Central memory CD8-positive, alpha-beta T cell (primary cell): ENCODE results near the gene ANKS1A.

Source experiments
- ATAC-seq: fragments of 150-1000 bp; cut with Tn5 transposase; replicated peaks from 2 replicates; pipeline ENCODE4 v1.10.0; 2022; ENCODE audit warnings: mild to moderate bottlenecking, moderate FRiP score, moderate number of reproducible peaks; ENCODE audit not compliant: poor library complexity, severe bottlenecking; ENCODE audit errors: extremely low read depth
- DNase-seq, 2 donors: peaks; one replicate each; pipeline ENCODE4 v3.0.0; 2021; ENCODE audit warnings: low spot score in 2 of 2
- H3K27ac Mint-ChIP-seq: one replicate; pipeline ENCODE4 v1.8.0; 2022; ENCODE audit warnings: low read depth, mild to moderate bottlenecking, moderate library complexity, mixed read lengths
- H3K27me3 Mint-ChIP-seq: one replicate; pipeline ENCODE4 v1.8.0; 2022; ENCODE audit warnings: mixed read lengths
- H3K36me3 Mint-ChIP-seq: one replicate; pipeline ENCODE4 v1.8.0; 2022; ENCODE audit warnings: mild to moderate bottlenecking, moderate library complexity, mixed read lengths; ENCODE audit not compliant: insufficient read depth
- H3K4me1 Mint-ChIP-seq: one replicate; pipeline ENCODE4 v1.8.0; 2022; ENCODE audit warnings: mixed read lengths
- H3K4me3 Mint-ChIP-seq: one replicate; pipeline ENCODE4 v1.8.0; 2022; ENCODE audit warnings: mild to moderate bottlenecking, moderate library complexity, mixed read lengths
- H3K9me3 Mint-ChIP-seq: one replicate; pipeline ENCODE4 v1.8.0; 2022; ENCODE audit warnings: mixed read lengths

The ANKS1A gene

GRCh38 chr6:35015996-35016395 is 126.9 kb downstream of the ANKS1A start:
- DNase-seq (no peak), ATAC-seq (no peak)
- H3K4me1 Mint-ChIP-seq: no peaks in the 10 kb centered on the region
- no peaks in the 10 kb centered on the region for H3K27me3 Mint-ChIP-seq
- H3K27ac Mint-ChIP-seq: no peak overlapping the region
- H3K36me3 Mint-ChIP-seq: peaks cover 9% of the 10 kb centered on the region
- H3K9me3 Mint-ChIP-seq: no peaks in the 10 kb centered on the region
- no peak overlapping the region for H3K4me3 Mint-ChIP-seq

- Mint-ChIP-seq H3K4me3 (no peak overlapping the region), H3K36me3 (peaks cover 12% of the 10 kb centered on the region), H3K9me3 (no peaks in the 10 kb centered on the region), H3K4me1 (no peaks in the 10 kb centered on the region), H3K27me3 (no peaks in the 10 kb centered on the region), H3K27ac (no peak overlapping the region)
- DNase-seq (no peak), ATAC-seq (no peak)
Observed at GRCh38 chr6:35016502-35017321, 127.7 kb downstream of the ANKS1A start.

DNA sequence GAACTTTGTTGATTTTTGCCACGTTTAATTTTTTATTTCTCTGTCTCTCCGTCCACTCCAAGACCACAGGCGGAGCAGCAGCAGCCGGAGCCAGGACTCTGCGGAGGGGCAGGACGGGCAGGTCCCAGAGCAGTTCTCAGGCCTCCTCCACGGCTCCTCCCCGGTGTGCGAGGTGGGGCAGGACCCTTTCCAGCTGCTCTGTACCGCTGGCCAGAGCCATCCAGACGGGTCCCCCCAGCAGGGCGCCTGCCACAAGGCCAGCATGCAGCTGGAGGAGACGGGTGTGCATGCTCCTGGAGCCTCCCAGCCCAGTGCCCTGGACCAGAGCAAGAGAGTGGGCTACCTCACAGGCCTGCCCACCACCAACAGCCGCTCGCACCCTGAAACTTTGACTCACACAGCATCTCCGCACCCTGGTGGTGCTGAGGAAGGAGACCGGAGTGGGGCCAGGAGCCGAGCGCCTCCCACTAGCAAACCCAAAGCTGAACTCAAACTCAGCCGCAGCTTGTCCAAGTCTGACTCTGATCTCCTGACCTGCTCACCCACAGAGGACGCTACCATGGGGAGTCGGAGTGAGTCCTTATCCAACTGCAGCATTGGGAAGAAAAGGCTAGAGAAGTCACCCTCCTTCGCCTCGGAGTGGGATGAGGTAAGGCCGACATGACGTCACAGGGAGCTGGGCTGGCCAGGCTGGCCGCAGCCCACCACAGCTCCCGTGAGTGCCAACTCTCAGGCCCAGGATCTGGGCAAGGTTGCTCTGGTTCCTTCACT is 128.5 kb downstream of the ANKS1A start:
- H3K4me3 Mint-ChIP-seq: no peak overlapping the region

GRCh38 chr6:35018182-35018519 is 129.1 kb downstream of the ANKS1A start:
- no peak overlapping the region for H3K4me3 Mint-ChIP-seq
- H3K36me3 Mint-ChIP-seq: peaks cover 10% of the 10 kb centered on the region
- DNase-seq (no peak), ATAC-seq (no peak)
- H3K27ac Mint-ChIP-seq: no peak overlapping the region
- no peaks in the 10 kb centered on the region for H3K9me3 Mint-ChIP-seq
- H3K4me1 Mint-ChIP-seq: no peaks in the 10 kb centered on the region
- no peaks in the 10 kb centered on the region for H3K27me3 Mint-ChIP-seq

More for the DNA sequence above, 128.5 kb downstream of the ANKS1A start:
- peaks cover 10% of the 10 kb centered on the region for H3K36me3 Mint-ChIP-seq
- no peak for DNase-seq
- ATAC-seq: no peak
- H3K27ac Mint-ChIP-seq: no peak overlapping the region
- no peaks in the 10 kb centered on the region for H3K9me3 Mint-ChIP-seq
- H3K4me1 Mint-ChIP-seq: no peaks in the 10 kb centered on the region
- H3K27me3 Mint-ChIP-seq: no peaks in the 10 kb centered on the region

DNA sequence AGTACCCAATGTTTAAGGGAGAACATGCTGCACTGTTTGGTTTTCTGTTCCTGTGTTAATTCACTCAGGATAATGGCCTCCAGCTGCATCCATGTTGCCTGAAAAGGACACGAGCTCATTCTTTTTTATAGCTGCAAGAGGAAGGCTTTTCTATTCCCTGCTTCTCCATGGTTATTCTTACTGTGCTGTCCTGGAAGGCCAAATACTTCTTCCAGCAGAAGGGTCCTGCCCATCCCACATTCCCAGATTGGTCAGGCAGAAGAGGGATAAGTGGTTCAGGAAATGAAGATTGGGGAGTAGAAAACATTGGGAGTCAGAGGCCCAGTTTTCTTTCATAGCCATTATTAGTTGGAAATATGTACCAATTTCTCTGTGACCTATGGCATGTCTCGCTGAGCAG is 129.7 kb downstream of the ANKS1A start:
- peaks cover 10% of the 10 kb centered on the region for H3K36me3 Mint-ChIP-seq
- no peak overlapping the region for H3K4me3 Mint-ChIP-seq
- no peaks in the 10 kb centered on the region for H3K9me3 Mint-ChIP-seq
- DNase-seq (no peak), ATAC-seq (no peak)
- no peaks in the 10 kb centered on the region for H3K27me3 Mint-ChIP-seq
- no peaks in the 10 kb centered on the region for H3K4me1 Mint-ChIP-seq
- no peak overlapping the region for H3K27ac Mint-ChIP-seq

DNA sequence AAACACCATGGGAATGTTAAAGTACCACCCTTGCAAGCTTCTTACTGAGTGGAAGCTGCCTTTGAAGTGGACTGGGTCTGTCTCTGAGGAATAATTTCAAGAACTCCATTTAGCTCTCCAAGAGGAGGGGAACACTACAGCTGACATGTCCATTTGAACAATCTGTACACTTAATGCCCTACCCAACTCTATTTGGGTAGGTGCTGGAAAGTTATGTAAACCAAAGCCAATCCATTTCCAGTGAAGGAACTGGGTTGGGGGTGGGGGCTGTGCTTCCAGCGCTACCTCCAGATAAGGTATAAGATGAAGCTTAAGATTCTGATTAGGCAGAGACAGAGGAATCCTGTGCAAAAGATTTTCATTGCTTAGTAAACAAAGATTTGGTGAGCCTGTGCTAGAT is 130.1 kb downstream of the ANKS1A start:
- H3K4me3 Mint-ChIP-seq: no peak overlapping the region
- H3K27ac Mint-ChIP-seq: no peak overlapping the region
- no peaks in the 10 kb centered on the region for H3K4me1 Mint-ChIP-seq
- no peaks in the 10 kb centered on the region for H3K27me3 Mint-ChIP-seq
- peaks cover 10% of the 10 kb centered on the region for H3K36me3 Mint-ChIP-seq
- ATAC-seq (no peak), DNase-seq (no peak)
- no peaks in the 10 kb centered on the region for H3K9me3 Mint-ChIP-seq

DNA sequence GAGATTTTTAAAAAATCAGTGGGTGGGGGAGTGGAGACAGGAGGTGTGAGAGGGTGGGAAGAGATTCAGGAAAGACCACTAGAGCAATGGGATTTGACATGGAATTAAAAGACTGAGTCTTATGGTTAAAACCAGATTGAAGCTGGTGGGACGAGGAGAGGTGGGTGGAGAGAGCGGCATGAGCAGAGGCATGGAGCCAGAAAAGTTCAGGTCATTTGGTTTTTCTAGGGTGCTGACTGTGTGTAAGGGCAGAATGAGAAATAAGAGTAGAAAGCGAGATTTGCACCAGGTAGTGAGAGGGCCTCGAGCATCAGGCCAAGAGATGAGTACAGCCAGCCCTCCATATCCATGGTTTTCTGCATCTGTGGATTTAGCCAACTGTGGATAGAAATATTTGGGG is 130.8 kb downstream of the ANKS1A start:
- H3K9me3 Mint-ChIP-seq: no peaks in the 10 kb centered on the region
- DNase-seq: no peak
- ATAC-seq: no peak
- H3K27ac Mint-ChIP-seq: no peak overlapping the region
- H3K27me3 Mint-ChIP-seq: no peaks in the 10 kb centered on the region
- H3K4me1 Mint-ChIP-seq: no peaks in the 10 kb centered on the region
- H3K4me3 Mint-ChIP-seq: no peak overlapping the region
- H3K36me3 Mint-ChIP-seq: peaks cover 10% of the 10 kb centered on the region

DNA sequence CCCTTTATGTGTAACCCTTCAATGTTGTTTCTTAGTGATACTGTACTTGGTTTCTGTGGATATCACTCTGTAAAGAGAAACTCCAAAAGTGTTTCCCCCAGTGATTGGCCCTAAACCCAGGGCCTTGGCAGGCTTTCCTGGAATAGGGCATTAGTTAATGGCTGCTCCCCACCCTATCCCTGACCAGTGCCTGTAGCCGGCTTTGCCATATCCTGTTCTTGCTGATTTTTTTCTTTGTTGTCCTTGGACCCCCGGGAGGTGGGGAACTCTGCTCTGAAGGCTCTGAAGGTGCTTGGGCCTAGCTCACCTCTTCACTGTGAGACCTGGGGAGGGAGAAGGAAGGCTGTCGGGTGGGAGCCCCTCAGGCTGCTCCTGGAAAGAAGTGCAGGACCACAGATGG is 131.9 kb downstream of the ANKS1A start:
- Mint-ChIP-seq H3K27ac (no peak overlapping the region), H3K4me3 (no peak overlapping the region), H3K4me1 (no peaks in the 10 kb centered on the region), H3K36me3 (peaks cover 10% of the 10 kb centered on the region), H3K27me3 (no peaks in the 10 kb centered on the region), H3K9me3 (no peaks in the 10 kb centered on the region)
- DNase-seq (no peak), ATAC-seq (no peak)

GRCh38 chr6:35023091-35024000 is 134.3 kb downstream of the ANKS1A start:
- DNase-seq (no peak), ATAC-seq (no peak)
- H3K4me3 Mint-ChIP-seq: no peak overlapping the region
- no peaks in the 10 kb centered on the region for H3K27me3 Mint-ChIP-seq
- H3K36me3 Mint-ChIP-seq: peaks cover 4% of the 10 kb centered on the region
- no peak overlapping the region for H3K27ac Mint-ChIP-seq
- no peaks in the 10 kb centered on the region for H3K9me3 Mint-ChIP-seq
- no peaks in the 10 kb centered on the region for H3K4me1 Mint-ChIP-seq

DNA sequence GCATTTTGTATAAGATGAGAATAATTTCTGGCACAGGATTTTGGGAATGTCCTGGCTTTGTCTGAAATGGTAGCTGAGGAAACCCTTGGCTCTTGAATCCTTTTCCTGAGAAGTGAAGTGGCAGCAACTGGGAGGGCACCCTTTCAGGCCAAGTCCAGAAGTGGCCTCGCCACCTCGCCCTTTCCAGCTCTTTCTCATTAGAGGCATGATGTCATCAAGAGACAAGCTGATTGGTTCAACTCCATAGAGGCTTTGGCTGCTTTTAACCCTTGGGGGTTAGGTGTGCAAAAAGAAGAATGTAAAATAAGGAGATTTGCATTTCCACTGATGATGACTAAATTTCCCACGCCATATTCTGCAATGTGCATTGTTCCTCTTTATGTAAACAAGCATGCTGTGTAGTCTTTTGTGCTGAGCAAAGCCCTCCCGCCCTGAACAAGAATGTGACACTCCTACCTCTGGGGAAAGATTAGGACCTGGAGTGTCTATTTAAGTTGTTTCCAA is 135.5 kb downstream of the ANKS1A start:
- H3K4me1 Mint-ChIP-seq: peaks cover 8% of the 10 kb centered on the region
- no peaks in the 10 kb centered on the region for H3K27me3 Mint-ChIP-seq
- ATAC-seq (no peak), DNase-seq (no peak)
- H3K27ac Mint-ChIP-seq: no peak overlapping the region
- H3K36me3 Mint-ChIP-seq: peaks cover 4% of the 10 kb centered on the region
- H3K4me3 Mint-ChIP-seq: no peak overlapping the region
- no peaks in the 10 kb centered on the region for H3K9me3 Mint-ChIP-seq

GRCh38 chr6:35025232-35026188 is 136.5 kb downstream of the ANKS1A start:
- Mint-ChIP-seq H3K27ac (no peak overlapping the region), H3K4me3 (no peak overlapping the region), H3K4me1 (peaks cover 8% of the 10 kb centered on the region), H3K27me3 (no peaks in the 10 kb centered on the region), H3K36me3 (peaks cover 4% of the 10 kb centered on the region), H3K9me3 (no peaks in the 10 kb centered on the region)
- DNase-seq: no peak
- ATAC-seq: no peak
